ENCODE data around the gene MAP7D1. TPM values are rescaled to one million over a fixed set of nuclear protein-coding genes. Genes with fewer than 3 reads are reported as not detected.

MAP7D1 gene
- total RNA-seq, 2 donors from 2014 or later, result 119 to 120 TPM

GRCh38 chr1:36172983-36173382 is 17.0 kb downstream of the MAP7D1 start:
- no peak for TF ChIP-seq CTCF (conservative IDR thresholded peaks at IDR 0.05)
- no peak for DNase-seq
- Histone ChIP-seq H3K4me1 (ENCODE audit: control insufficient read depth, insufficient read depth, low read length) (peaks cover 4% of the 10 kb centered on the region), H3K9me3 (ENCODE audit: control insufficient read depth, low read length) (no peaks in the 10 kb centered on the region), H3K4me3 (ENCODE audit: low read length) (no peak overlapping the region), H3K27me3 (ENCODE audit: control insufficient read depth, insufficient read depth, low read length, poor library complexity, severe bottlenecking) (no peaks in the 10 kb centered on the region), H3K9ac (ENCODE audit: extremely low read depth, low read length, poor library complexity, severe bottlenecking) (no peak overlapping the region), H3K27ac (ENCODE audit: low read depth, low read length) (no peak overlapping the region), H3K36me3 (ENCODE audit: control insufficient read depth, insufficient read depth, low read length) (peaks cover 86% of the 10 kb centered on the region)
- no peaks in the 10 kb centered on the region for H3K27me3 Mint-ChIP-seq (ENCODE audit: insufficient read depth)
- no peak overlapping the region for H3K4me3 Mint-ChIP-seq
- no peaks in the 10 kb centered on the region for H3K9me3 Mint-ChIP-seq
- peaks cover 15% of the 10 kb centered on the region for H3K4me1 Mint-ChIP-seq
- H3K27ac Mint-ChIP-seq, result no peak overlapping the region
- H3K36me3 Mint-ChIP-seq (ENCODE audit: low read depth), result peaks cover 69% of the 10 kb centered on the region
- WGBS, 2 experiments (ENCODE audit: insufficient coverage in 1 of 2, insufficient read length in 1 of 2), result 89 to 100% methylated on average over 1 to 2 of the region's 2 CpGs

DNA sequence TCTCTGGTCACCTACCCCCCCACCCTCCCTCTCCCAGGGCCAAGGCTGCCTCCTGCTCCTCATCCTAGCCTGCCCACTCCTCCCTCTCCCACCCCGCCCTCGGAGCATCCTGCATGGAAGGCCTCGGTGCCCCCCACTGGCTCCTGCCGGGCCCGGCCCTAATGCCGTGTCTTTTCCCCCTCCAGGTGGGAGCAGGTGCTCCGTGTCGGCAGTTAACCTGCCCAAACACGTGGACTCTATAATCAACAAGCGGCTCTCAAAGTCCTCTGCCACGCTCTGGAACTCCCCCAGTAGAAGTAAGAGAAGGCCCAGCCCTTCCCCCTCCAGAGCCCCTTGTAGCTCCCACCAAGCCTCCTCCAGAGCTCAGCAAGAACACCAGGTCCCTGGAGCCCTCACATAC is 18.8 kb downstream of the MAP7D1 start:
- H3K27ac Mint-ChIP-seq, result no peak overlapping the region
- Histone ChIP-seq H3K4me3 (ENCODE audit: low read length) (no peak overlapping the region), H3K27ac (ENCODE audit: low read depth, low read length) (no peak overlapping the region), H3K9ac (ENCODE audit: extremely low read depth, low read length, poor library complexity, severe bottlenecking) (no peak overlapping the region), H3K36me3 (ENCODE audit: control insufficient read depth, insufficient read depth, low read length) (peaks cover 85% of the 10 kb centered on the region), H3K4me1 (ENCODE audit: control insufficient read depth, insufficient read depth, low read length) (peaks cover 6% of the 10 kb centered on the region), H3K9me3 (ENCODE audit: control insufficient read depth, low read length) (no peaks in the 10 kb centered on the region), H3K27me3 (ENCODE audit: control insufficient read depth, insufficient read depth, low read length, poor library complexity, severe bottlenecking) (no peaks in the 10 kb centered on the region)
- H3K27me3 Mint-ChIP-seq (ENCODE audit: insufficient read depth), result no peaks in the 10 kb centered on the region
- H3K36me3 Mint-ChIP-seq (ENCODE audit: low read depth), result peaks cover 69% of the 10 kb centered on the region
- TF ChIP-seq CTCF (conservative IDR thresholded peaks at IDR 0.05), result no peak
- peaks cover 15% of the 10 kb centered on the region for H3K4me1 Mint-ChIP-seq
- WGBS, 2 experiments (ENCODE audit: insufficient coverage in 1 of 2, insufficient read length in 1 of 2), result 91 to 95% methylated on average over 10 to 11 of the region's 11 CpGs
- H3K4me3 Mint-ChIP-seq, result no peak overlapping the region
- no peaks in the 10 kb centered on the region for H3K9me3 Mint-ChIP-seq
- no peak for DNase-seq

DNA sequence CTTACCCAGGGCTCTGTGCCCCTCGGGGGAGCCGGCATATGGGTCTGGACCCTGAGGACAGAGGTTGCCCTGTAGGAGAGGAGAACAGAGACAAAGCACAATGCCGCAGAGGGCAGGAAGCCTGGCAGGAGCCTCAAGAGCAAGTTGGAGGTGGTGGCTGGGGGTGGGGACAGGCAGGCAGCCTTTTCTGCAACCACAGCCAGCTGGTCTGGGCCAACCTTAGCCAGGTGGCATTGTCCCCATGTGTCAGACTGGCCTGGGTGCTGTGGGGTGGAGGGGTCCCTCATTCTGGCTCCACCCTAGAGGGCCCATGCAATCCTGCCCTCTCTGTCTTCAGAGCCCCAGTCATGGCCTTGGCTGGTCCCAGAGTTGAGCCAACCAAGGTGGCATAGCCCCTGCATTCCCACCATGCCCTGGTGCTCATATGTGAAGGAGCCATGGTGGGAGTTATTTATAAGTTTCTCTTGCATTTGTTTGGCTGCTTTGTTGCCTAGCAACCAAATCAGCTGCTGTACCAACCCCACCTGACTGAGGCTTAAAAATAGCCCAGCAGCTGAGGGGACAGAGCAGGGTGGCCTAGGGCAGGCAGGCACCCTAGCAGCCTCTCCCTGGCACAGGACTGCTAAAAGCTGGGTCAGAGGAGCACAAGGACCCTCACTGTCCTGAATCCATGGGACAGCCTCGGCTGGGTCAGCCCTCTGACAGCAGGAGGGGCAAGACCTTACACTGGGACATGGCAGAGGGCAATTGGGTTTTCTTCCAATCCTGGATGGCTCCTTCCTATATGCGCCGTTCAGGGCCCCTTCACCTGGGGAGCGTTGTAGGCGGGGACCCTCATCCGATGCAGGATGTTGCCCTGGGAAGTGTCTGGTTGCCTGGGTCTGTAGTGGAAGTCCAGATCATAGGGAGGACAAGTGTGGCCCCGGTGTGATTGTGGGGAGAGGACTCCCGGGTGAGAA is 19.5 kb downstream of the MAP7D1 start:
- Histone ChIP-seq H3K36me3 (ENCODE audit: control insufficient read depth, insufficient read depth, low read length) (peaks cover 85% of the 10 kb centered on the region), H3K27me3 (ENCODE audit: control insufficient read depth, insufficient read depth, low read length, poor library complexity, severe bottlenecking) (no peaks in the 10 kb centered on the region), H3K4me1 (ENCODE audit: control insufficient read depth, insufficient read depth, low read length) (peaks cover 6% of the 10 kb centered on the region), H3K4me3 (ENCODE audit: low read length) (no peak overlapping the region), H3K9ac (ENCODE audit: extremely low read depth, low read length, poor library complexity, severe bottlenecking) (no peak overlapping the region), H3K9me3 (ENCODE audit: control insufficient read depth, low read length) (no peaks in the 10 kb centered on the region), H3K27ac (ENCODE audit: low read depth, low read length) (no peak overlapping the region)
- no peak for TF ChIP-seq CTCF (conservative IDR thresholded peaks at IDR 0.05)
- no peaks in the 10 kb centered on the region for H3K9me3 Mint-ChIP-seq
- WGBS, 2 experiments (ENCODE audit: insufficient coverage in 1 of 2, insufficient read length in 1 of 2), result 92 to 96% methylated on average over 5 to 11 of the region's 11 CpGs
- no peak overlapping the region for H3K4me3 Mint-ChIP-seq
- H3K4me1 Mint-ChIP-seq, result peaks cover 15% of the 10 kb centered on the region
- no peaks in the 10 kb centered on the region for H3K27me3 Mint-ChIP-seq (ENCODE audit: insufficient read depth)
- peak; percentile 72 for DNase-seq
- peak overlapping the region; percentile 48 for H3K27ac Mint-ChIP-seq
- H3K36me3 Mint-ChIP-seq (ENCODE audit: low read depth), result peaks cover 71% of the 10 kb centered on the region

Data from endodermal cell (in vitro differentiated cells).